Measurements from ENCODE around the gene ISLR.

The ISLR gene

DNA sequence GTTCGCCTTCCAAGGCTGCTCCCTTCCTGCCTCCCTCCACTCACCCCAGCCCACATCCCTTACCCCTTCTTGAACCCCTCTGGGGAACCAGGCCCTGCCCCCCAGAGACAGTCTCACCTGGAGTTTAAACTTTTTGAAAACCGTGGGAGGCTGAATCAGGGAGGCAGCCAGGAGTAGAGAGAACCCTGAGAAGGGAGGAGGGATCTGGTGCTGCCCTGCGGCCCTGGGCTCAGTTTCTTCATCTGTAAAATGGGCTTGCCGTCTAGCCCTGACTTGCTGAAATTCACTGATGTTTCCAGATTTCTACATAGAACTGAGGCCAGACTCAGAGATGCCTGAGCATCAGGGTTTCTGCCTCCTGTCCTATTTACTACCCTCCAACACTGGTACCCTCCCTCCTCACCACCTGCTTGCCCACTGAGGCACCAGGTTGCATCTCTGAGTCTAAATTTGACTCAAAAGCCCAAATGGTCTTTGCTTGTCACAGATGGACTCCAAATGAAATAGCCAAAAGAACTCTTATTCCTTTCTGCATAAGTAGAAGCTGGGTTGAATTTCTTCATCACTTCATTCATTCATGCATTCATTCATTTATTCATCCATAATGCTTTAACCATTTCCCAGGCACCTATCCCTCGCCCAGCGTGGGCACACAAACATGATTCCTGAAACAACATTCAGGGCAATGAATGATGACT is 41.0 kb downstream of the ISLR start:
- TF ChIP-seq GATA2 (IDR thresholded peaks at IDR 0.05; ENCODE audit: low read depth, low read length) (no peak), GATA3 (IDR thresholded peaks at IDR 0.05; ENCODE audit: low read depth, low read length) (no peak)

- no peak for TF ChIP-seq GATA2 (IDR thresholded peaks at IDR 0.05; ENCODE audit: low read depth, low read length)
- no peak for TF ChIP-seq GATA3 (IDR thresholded peaks at IDR 0.05; ENCODE audit: low read depth, low read length)
Observed at GRCh38 chr15:74215958-74216357, 42.4 kb downstream of the ISLR start.

GRCh38 chr15:74216949-74217348 is 43.4 kb downstream of the ISLR start:
- TF ChIP-seq GATA2 (IDR thresholded peaks at IDR 0.05; ENCODE audit: low read depth, low read length) (no peak), GATA3 (IDR thresholded peaks at IDR 0.05; ENCODE audit: low read depth, low read length) (no peak)

- TF ChIP-seq GATA2 (IDR thresholded peaks at IDR 0.05; ENCODE audit: low read depth, low read length) (no peak), GATA3 (IDR thresholded peaks at IDR 0.05; ENCODE audit: low read depth, low read length) (no peak)
Observed at GRCh38 chr15:74217907-74218885, 44.7 kb downstream of the ISLR start.

DNA sequence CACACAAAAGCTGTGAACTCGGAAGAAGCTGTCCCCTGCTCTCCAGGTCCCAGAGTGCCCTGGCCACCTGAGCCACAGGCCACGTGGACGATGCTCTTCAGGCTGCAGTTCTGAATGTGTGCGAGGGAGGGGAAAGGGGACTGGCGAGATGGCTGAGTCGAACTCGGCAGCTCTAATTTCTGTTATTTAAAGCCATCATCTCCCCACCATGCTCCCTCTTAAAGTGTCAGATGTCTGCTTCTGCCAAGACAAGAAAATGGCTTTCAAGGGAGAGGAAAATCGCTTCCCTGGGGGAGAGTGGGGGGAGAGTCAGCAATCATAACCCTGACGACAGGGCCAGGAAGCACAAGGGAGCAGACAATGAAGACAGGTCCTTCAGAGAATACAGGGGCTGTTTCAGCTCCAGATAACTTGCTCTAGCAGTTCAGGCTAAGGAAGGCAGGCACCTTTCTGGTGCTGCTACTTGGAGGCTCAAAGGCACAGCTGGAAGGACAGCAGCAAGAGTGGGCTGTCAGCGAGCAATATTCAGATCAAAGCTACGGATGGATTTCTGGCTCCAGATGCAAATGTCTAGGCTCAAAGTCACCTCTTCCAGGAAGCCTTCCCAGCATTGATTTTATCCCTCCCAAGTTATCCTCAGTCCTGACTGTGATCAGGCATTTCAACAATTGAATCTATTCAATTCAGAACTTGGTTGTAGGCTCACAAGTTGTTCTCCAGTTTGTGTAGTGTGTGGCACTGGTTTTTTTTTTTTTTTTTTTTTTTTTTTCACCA is 47.2 kb downstream of the ISLR start:
- TF ChIP-seq GATA2 (IDR thresholded peaks at IDR 0.05; ENCODE audit: low read depth, low read length) = no peak
- TF ChIP-seq GATA3 (IDR thresholded peaks at IDR 0.05; ENCODE audit: low read depth, low read length) = no peak

GRCh38 chr15:74221399-74222239 is 48.1 kb downstream of the ISLR start:
- TF ChIP-seq GATA2 (IDR thresholded peaks at IDR 0.05; ENCODE audit: low read depth, low read length) = no peak
- TF ChIP-seq GATA3 (IDR thresholded peaks at IDR 0.05; ENCODE audit: low read depth, low read length) = no peak

GRCh38 chr15:74222240-74223119 is 49.0 kb downstream of the ISLR start:
- no peak for TF ChIP-seq GATA3 (IDR thresholded peaks at IDR 0.05; ENCODE audit: low read depth, low read length)
- TF ChIP-seq GATA2 (IDR thresholded peaks at IDR 0.05; ENCODE audit: low read depth, low read length) = no peak

GRCh38 chr15:74225928-74226327 is 52.4 kb downstream of the ISLR start:
- no peak for TF ChIP-seq GATA3 (IDR thresholded peaks at IDR 0.05; ENCODE audit: low read depth, low read length)
- no peak for TF ChIP-seq GATA2 (IDR thresholded peaks at IDR 0.05; ENCODE audit: low read depth, low read length)
